Omental fat pad (tissue), 4 donors: Measurements from ENCODE around the gene FAM171A1. TPM values are rescaled to one million over a fixed set of nuclear protein-coding genes. Genes with fewer than 3 reads are reported as not detected.

Experiments used
- ATAC-seq: fragments of 150-250 bp; one replicate; pipeline ENCODE4 v1.9.1; 2016; ENCODE audit warnings: mild to moderate bottlenecking, moderate library complexity; ENCODE audit not compliant: low FRiP score
- DNase-seq: peaks from one replicate; pipeline ENCODE4 v3.0.0-alpha.2; 2019; ENCODE audit warnings: low spot score
- total RNA-seq, 4 donors: library from RNA; depleted of rRNA; stranded (reverse); fragments of >200 nt; gene quantifications; one replicate each; pipeline ENCODE4 v1.1.0, GENCODE V29; 2016
- TF ChIP-seq, protein P1 (sequence below), 3 donors: fragments of 450-650 bp; IDR thresholded peaks; one replicate each; pipeline ENCODE4 v1.5.1; 2016 to 2017; ENCODE audit warnings: antibody characterized with exemption in 3 of 3, mild to moderate bottlenecking in 3 of 3, moderate library complexity in 2 of 3

Gene FAM171A1
- total RNA-seq, 4 donors from 2014 or later, result 7.0 to 17.4 (median 15.2) TPM

GRCh38 chr10:15265558-15265957 lies 105.5 kb downstream of the FAM171A1 start:
- DNase-seq (no peak), ATAC-seq (no peak)
- TF ChIP-seq, protein P1, sequence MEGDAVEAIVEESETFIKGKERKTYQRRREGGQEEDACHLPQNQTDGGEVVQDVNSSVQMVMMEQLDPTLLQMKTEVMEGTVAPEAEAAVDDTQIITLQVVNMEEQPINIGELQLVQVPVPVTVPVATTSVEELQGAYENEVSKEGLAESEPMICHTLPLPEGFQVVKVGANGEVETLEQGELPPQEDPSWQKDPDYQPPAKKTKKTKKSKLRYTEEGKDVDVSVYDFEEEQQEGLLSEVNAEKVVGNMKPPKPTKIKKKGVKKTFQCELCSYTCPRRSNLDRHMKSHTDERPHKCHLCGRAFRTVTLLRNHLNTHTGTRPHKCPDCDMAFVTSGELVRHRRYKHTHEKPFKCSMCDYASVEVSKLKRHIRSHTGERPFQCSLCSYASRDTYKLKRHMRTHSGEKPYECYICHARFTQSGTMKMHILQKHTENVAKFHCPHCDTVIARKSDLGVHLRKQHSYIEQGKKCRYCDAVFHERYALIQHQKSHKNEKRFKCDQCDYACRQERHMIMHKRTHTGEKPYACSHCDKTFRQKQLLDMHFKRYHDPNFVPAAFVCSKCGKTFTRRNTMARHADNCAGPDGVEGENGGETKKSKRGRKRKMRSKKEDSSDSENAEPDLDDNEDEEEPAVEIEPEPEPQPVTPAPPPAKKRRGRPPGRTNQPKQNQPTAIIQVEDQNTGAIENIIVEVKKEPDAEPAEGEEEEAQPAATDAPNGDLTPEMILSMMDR (IDR thresholded peaks at IDR 0.05), result no peak

- ATAC-seq, result no peak
- TF ChIP-seq, protein P1 (IDR thresholded peaks at IDR 0.05), result no peak
- DNase-seq, result no peak
Measured at GRCh38 chr10:15265056-15265455, 106.0 kb downstream of the FAM171A1 start.

GRCh38 chr10:15263657-15264323 lies 107.3 kb downstream of the FAM171A1 start:
- ATAC-seq (no peak), DNase-seq (no peak)
- TF ChIP-seq, protein P1 (IDR thresholded peaks at IDR 0.05), result no peak

DNA sequence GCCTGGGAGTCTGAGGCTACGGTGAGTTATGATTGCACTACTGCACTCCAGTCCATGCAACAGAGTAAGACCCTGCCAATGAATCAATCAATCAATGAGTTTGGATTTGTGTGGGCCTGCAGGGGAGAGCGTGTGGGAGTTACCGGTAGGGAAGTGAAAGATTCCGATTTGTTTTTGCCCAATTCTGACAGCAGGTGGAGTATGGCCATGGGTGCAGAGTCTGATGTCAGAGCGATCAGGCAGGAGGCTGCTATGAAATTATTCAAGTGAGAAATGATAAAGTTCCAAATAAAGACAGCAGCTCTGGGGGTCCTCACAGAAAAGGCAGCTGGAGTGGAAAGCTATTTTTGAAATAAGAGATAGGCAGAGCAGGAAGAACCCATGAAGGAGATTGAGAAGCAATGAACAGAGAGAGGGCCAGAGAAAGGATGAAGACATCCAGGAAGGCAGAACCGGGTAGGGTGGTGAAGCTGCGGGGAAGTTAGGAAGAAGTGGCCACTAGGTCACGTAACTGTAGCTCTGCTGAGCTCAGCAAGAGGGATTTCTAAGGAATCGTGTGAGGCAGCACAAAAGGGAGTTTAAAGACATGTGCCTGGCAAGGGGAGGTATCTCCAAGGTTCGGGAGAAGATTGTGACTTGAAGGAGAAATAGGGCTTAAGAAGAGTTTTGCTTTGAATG lies 108.9 kb downstream of the FAM171A1 start:
- TF ChIP-seq, protein P1 (IDR thresholded peaks at IDR 0.05), result no peak
- DNase-seq (no peak), ATAC-seq (no peak)

GRCh38 chr10:15259136-15259535 lies 112.0 kb downstream of the FAM171A1 start:
- TF ChIP-seq, protein P1 (IDR thresholded peaks at IDR 0.05), result no peak
- ATAC-seq, result no peak
- no peak for DNase-seq

GRCh38 chr10:15258255-15258654 lies 112.8 kb downstream of the FAM171A1 start:
- DNase-seq, result no peak
- ATAC-seq, result no peak
- TF ChIP-seq, protein P1 (IDR thresholded peaks at IDR 0.05), result no peak

DNA sequence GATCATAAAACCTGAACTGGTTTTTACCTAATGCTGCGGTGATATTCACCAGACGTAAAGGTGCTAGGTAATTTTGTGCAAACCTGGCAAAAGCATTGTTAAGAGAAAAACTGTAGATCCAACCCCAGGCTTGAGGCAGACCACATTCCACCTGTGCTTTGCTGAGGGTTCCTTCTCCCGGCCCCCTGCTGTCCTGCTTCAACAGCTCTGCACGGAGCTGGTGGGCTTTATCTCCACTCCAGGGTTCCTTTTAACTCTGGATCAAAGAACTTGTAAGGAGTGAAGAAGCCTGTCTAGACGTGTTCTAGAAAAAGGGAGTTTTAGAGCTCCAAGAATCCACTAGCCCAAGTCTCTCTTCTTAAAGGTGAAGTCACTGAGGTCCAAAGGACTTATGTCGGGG lies 115.1 kb downstream of the FAM171A1 start:
- TF ChIP-seq, protein P1 (IDR thresholded peaks at IDR 0.05), result no peak
- DNase-seq (no peak), ATAC-seq (no peak)
